ENCODE measurements around the gene BCAS3.

- TF ChIP-seq CTCF (IDR thresholded peaks at IDR 0.05), result no peak
- no peak for TF ChIP-seq POLR2A (IDR thresholded peaks at IDR 0.05)
Measured at GRCh38 chr17:61005358-61005757, 327.7 kb downstream of the BCAS3 start.

All from lower leg skin (tissue), 3 donors.